ENCODE measurements around the gene ADIG. TPM values are rescaled to one million over a fixed set of nuclear protein-coding genes. Genes with fewer than 3 reads are reported as not detected.

ADIG gene
- total RNA-seq, 2 donors from 2014 or later: not detected

DNA sequence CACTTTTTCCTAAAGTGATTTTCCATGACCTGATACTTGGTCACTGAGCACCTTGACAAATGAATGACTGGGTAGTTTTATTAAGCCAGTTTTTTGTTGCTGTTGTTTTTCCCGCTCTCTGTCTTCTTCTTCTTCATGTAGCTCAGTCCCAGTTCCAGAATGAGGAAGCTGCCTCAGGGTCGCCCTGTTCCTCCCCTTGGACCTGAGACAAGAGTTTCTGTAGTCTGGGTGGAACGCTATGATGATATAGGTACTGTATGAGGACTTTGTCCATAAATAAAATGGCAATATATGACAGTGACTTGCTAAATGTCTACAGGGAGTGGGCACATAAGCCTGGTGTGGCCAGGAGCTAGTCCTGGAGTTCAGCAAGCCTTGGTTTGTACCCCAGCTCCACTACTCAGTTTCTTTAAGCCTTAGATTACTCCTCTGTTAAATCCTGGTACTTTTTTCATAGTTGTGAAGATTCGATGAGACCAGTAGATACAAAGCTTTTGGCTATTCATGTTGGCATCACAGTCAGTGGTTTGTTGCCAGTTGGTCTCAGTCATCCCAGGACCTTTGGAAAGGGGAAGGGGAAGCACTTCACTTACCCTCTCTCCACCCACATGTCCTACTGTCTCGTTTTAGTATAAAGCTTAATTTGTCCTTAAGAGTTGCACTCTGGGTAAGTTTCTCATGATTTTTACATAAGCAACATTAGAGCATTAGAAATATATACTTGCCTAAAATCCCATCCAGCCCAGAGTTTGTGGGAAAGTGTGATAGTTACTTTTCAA lies 11.1 kb upstream of the ADIG start:
- DNase-seq (ENCODE audit: low spot score): no peak
- H3K9me3 ChIP-seq: no peaks in the 10 kb centered on the region
- H3K4me1 ChIP-seq (ENCODE audit: control insufficient read depth in 1 of 2, low read depth in 2 of 2): no peaks in the 10 kb centered on the region
- no peak overlapping the region for H3K4me3 ChIP-seq
- ATAC-seq (ENCODE audit: insufficient number of reproducible peaks, low FRiP score, low read depth): no peak
- no peak overlapping the region for H3K27ac ChIP-seq
- TF ChIP-seq, protein P1, sequence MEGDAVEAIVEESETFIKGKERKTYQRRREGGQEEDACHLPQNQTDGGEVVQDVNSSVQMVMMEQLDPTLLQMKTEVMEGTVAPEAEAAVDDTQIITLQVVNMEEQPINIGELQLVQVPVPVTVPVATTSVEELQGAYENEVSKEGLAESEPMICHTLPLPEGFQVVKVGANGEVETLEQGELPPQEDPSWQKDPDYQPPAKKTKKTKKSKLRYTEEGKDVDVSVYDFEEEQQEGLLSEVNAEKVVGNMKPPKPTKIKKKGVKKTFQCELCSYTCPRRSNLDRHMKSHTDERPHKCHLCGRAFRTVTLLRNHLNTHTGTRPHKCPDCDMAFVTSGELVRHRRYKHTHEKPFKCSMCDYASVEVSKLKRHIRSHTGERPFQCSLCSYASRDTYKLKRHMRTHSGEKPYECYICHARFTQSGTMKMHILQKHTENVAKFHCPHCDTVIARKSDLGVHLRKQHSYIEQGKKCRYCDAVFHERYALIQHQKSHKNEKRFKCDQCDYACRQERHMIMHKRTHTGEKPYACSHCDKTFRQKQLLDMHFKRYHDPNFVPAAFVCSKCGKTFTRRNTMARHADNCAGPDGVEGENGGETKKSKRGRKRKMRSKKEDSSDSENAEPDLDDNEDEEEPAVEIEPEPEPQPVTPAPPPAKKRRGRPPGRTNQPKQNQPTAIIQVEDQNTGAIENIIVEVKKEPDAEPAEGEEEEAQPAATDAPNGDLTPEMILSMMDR (IDR thresholded peaks at IDR 0.05): no peak
- no peaks in the 10 kb centered on the region for H3K27me3 ChIP-seq (replicated peaks; ENCODE audit: insufficient read depth)
- peaks cover 19% of the 10 kb centered on the region for H3K36me3 ChIP-seq

- Histone ChIP-seq H3K27me3 (replicated peaks; ENCODE audit: insufficient read depth) (no peaks in the 10 kb centered on the region), H3K4me1 (ENCODE audit: control insufficient read depth in 1 of 2, low read depth in 2 of 2) (no peaks in the 10 kb centered on the region), H3K36me3 (peaks cover 25% of the 10 kb centered on the region), H3K4me3 (no peak overlapping the region), H3K9me3 (no peaks in the 10 kb centered on the region), H3K27ac (no peak overlapping the region)
- TF ChIP-seq, protein P1 (IDR thresholded peaks at IDR 0.05): no peak
- no peak for DNase-seq (ENCODE audit: low spot score)
- ATAC-seq (ENCODE audit: insufficient number of reproducible peaks, low FRiP score, low read depth): no peak
Measured at GRCh38 chr20:38573413-38573812, 7.6 kb upstream of the ADIG start.

- H3K4me1 ChIP-seq (ENCODE audit: control insufficient read depth in 1 of 2, low read depth in 2 of 2): peaks cover 0 to 9% of the 10 kb centered on the region in 2 donors
- no peak overlapping the region for H3K27ac ChIP-seq
- H3K4me3 ChIP-seq: no peak overlapping the region
- DNase-seq (ENCODE audit: low spot score) (no peak), ATAC-seq (ENCODE audit: insufficient number of reproducible peaks, low FRiP score, low read depth) (no peak)
- peaks cover 17% of the 10 kb centered on the region for H3K36me3 ChIP-seq
- H3K9me3 ChIP-seq: no peaks in the 10 kb centered on the region
- no peaks in the 10 kb centered on the region for H3K27me3 ChIP-seq (replicated peaks; ENCODE audit: insufficient read depth)
- TF ChIP-seq, protein P1 (IDR thresholded peaks at IDR 0.05): no peak
Measured at GRCh38 chr20:38579219-38579910, 1.6 kb upstream of the ADIG start.

DNA sequence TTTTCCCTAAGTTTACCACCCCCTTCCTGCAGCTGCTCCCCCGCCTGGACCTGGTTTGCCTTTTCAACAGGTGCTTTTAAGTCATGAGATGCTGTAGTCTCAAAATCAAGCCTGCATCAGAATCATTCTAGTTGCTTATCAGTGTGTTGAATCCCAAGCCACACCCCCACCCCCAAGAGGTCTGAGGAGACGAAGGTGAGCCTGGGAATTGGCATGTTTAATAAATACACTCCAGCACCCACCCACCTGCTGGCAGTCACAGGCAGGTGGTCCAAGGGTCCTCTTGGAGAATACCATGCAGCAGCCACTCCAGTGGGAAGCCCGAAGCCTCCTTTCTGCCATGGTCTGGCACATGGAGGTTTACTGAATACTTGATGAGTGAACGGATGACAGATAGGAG lies 1.1 kb upstream of the ADIG start:
- no peak overlapping the region for H3K4me3 ChIP-seq
- TF ChIP-seq, protein P1 (IDR thresholded peaks at IDR 0.05): no peak
- H3K27me3 ChIP-seq (replicated peaks; ENCODE audit: insufficient read depth): no peaks in the 10 kb centered on the region
- peaks cover 0 to 9% of the 10 kb centered on the region in 2 donors for H3K4me1 ChIP-seq (ENCODE audit: control insufficient read depth in 1 of 2, low read depth in 2 of 2)
- no peaks in the 10 kb centered on the region for H3K9me3 ChIP-seq
- DNase-seq (ENCODE audit: low spot score) (no peak), ATAC-seq (ENCODE audit: insufficient number of reproducible peaks, low FRiP score, low read depth) (no peak)
- H3K36me3 ChIP-seq: peaks cover 12% of the 10 kb centered on the region
- H3K27ac ChIP-seq: no peak overlapping the region

DNA sequence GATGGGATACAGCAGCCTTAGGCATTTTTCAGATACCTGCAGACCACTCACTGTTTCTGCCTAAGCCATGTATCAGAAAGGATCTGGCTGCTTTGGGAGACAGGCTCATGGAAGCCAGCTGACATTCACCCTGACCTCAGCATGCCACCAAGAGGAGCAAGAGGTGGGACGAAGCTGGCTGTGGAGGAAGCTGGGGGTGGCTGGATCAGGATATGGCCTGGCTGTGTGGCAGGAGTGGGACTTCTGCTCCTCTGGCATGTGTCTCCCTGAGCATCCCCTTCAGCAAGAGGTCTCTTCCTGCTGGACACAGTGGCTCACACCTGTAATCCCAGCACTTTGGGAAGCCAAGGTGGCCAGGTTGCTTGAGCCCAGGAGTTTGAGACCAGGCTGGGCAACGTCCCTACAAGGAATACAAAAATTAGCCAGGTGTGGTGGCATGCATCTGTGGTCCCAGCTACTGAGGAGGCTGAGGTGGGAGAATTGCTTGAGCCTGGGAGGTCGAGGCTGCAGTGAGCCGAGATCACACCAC lies 897 bp downstream of the ADIG start:
- no peak for DNase-seq (ENCODE audit: low spot score)

More for the DNA sequence above, 897 bp downstream of the ADIG start:
- ATAC-seq (ENCODE audit: insufficient number of reproducible peaks, low FRiP score, low read depth): no peak
- no peaks in the 10 kb centered on the region for H3K36me3 ChIP-seq
- no peak overlapping the region for H3K27ac ChIP-seq
- no peaks in the 10 kb centered on the region for H3K9me3 ChIP-seq
- TF ChIP-seq, protein P1 (IDR thresholded peaks at IDR 0.05): no peak
- H3K4me3 ChIP-seq: no peak overlapping the region
- no peaks in the 10 kb centered on the region for H3K27me3 ChIP-seq (replicated peaks; ENCODE audit: insufficient read depth)
- H3K4me1 ChIP-seq (ENCODE audit: control insufficient read depth in 1 of 2, low read depth in 2 of 2): peaks cover 0 to 9% of the 10 kb centered on the region in 2 donors

Data from thoracic aorta (tissue), 2 donors.